GM13976 (cell line): ENCODE results near the gene PJA1.

Experiments
- DNase-seq: peaks from one replicate; pipeline ENCODE4 v3.0.0; 2012; ENCODE audit warnings: low spot score
- CTCF ChIP-seq: IDR thresholded peaks from 2 replicates; pipeline ENCODE4 v1.5.1; 2012; ENCODE audit warnings: borderline replicate concordance, mild to moderate bottlenecking; ENCODE audit not compliant: insufficient read depth; ENCODE audit errors: extremely low read depth, missing control alignments, control extremely low read depth
- in situ Hi-C: fragments of 300-500 bp; cut with MboI; formaldehyde crosslinking; loops from one replicate; pipeline ENCODE4 v1.12.0; 2022; ENCODE audit warnings: low sequenced_read_pairs, mixed read lengths, inconsistent platforms; ENCODE audit not compliant: unreplicated experiment

Gene PJA1

GRCh38 chrX:69125094-69125493 is 40.2 kb downstream of the PJA1 start:
- no peak for DNase-seq
- TF ChIP-seq CTCF, result no peak
- in situ Hi-C loops, result no loop called here

GRCh38 chrX:69124108-69124507 is 41.1 kb downstream of the PJA1 start:
- DNase-seq, result no peak
- no peak for TF ChIP-seq CTCF
- in situ Hi-C loops, result no loop called here

GRCh38 chrX:69123481-69123880 is 41.8 kb downstream of the PJA1 start:
- in situ Hi-C loops, result no loop called here
- TF ChIP-seq CTCF, result no peak
- no peak for DNase-seq

GRCh38 chrX:69121321-69122000 is 43.8 kb downstream of the PJA1 start:
- no peak for TF ChIP-seq CTCF
- no peak for DNase-seq
- in situ Hi-C loops, result no loop called here

GRCh38 chrX:69120476-69120875 is 44.8 kb downstream of the PJA1 start:
- DNase-seq, result no peak
- no peak for TF ChIP-seq CTCF
- in situ Hi-C loops, result no loop called here

- no peak for DNase-seq
- no peak for TF ChIP-seq CTCF
- in situ Hi-C loops, result no loop called here
Measured at GRCh38 chrX:69119122-69119521, 46.1 kb downstream of the PJA1 start.

GRCh38 chrX:69117876-69118526 is 47.3 kb downstream of the PJA1 start:
- in situ Hi-C loops, result no loop called here
- no peak for DNase-seq
- no peak for TF ChIP-seq CTCF
